GM18505 (cell line): Measurements from ENCODE around the gene ZDBF2.
"Not testable (repeated sequence)": the region's sequence is repeated elsewhere in the genome, so short reads cannot be mapped to it uniquely, and the experiment has no call there.

Experiments
- ATAC-seq: cut with Tn5 transposase; IDR thresholded peaks from one replicate; pipeline ENCODE4 v1.9.1; 2021; ENCODE audit not compliant: unreplicated experiment
- POLR2A ChIP-seq: IDR thresholded peaks from 4 replicates; pipeline ENCODE4 v1.6.1; 2011; ENCODE audit warnings: borderline replicate concordance; ENCODE audit not compliant: insufficient read depth, insufficient read length; ENCODE audit errors: extremely low read depth

ZDBF2 gene

DNA sequence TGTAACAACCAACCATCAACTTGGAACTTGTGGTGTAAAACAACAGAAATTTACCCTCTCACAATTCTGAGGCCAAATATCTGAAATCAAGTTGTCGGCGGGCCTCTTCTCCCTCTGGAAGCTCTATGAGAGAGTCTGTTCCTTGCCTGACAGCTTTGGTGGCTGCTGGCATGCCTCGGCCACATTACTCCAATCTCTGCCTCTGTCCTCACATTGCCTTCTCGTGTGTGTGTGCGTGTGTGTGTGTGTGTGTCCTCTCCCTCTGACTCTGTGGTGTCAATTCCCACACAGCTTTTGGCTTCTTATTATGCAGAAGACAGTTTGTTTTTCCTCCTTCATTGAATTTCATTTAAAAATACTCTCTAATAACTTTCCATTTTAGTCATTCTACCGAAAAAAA is 50.4 kb downstream of the ZDBF2 start:
- TF ChIP-seq POLR2A: no peak
- no peak for ATAC-seq

DNA sequence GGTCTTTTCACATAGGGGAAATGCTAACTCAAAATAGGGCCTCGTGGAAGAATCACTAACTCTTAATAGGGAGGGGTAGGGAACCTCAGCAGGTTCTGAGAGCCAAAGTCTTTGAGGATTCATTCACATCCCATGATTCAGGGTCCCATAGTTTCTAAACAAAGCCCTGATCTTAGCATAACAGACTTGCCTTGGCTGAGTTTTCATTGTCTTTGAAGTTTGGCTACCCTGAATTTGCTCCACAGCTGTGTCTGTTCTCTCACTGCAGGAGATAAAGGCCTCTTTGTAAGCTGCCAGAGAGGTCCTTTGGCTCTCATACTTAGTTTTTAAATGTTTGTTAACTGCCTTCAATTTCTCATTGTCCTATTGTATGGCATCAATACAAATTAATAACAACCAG is 54.5 kb downstream of the ZDBF2 start:
- TF ChIP-seq POLR2A: no peak
- ATAC-seq: no peak

DNA sequence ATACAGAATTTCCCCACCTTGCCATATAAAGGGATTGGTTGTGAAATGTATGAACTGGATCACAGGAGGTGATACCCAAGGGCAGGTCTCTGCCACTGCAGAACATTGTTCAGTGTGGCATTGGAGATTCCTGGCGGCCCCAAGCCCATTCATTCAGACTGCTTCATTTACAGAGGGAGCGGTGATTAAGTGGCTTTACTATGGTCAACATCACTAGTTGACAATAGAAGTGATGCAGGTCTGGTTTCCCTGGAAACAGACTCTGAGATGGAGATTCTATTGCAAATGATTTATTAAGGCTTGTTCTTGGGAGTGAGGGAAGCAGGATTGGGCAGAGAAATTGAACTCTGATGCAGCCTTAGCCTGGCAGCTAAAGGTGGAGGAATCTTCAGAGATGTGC is 62.4 kb downstream of the ZDBF2 start:
- ATAC-seq: no peak
- no peak for TF ChIP-seq POLR2A

DNA sequence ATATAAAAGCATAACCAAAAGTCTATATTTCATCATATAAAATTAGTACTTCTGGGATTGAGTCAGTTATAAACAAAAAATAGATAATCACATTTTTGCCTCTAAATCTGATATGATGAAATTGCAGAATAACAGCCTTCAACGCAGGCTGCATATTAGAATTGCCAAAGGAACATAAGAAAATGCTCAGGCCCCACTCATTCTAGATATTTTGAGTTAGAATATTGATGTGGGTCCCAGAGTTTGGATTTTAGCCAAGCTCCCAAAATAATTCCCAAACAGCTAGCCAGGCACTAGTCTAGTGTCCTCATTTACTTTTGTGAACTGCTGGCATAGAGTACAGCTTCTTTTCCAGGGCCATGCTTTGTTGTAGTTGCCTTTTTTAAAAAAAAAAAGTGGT is 63.5 kb downstream of the ZDBF2 start:
- no peak for ATAC-seq
- no peak for TF ChIP-seq POLR2A

DNA sequence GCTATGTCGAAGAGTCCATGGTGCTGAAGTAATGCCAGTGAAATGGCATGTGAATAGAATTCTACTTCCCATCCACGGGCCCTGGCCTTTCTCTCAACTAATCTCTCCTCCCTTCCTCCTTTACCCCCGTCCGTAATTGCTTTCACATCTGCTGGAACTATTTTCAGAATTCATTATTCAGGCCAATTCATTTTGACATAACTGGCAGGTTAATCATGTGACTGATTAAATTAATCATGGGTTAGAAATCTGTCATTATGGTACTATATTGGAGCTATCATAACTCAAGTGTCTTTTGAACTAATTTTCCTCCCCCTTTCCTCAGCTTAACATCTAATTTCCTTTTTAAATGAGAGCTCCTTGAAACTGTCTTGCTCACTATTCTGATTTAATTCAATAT is 66.9 kb downstream of the ZDBF2 start:
- no peak for ATAC-seq
- TF ChIP-seq POLR2A: no peak

DNA sequence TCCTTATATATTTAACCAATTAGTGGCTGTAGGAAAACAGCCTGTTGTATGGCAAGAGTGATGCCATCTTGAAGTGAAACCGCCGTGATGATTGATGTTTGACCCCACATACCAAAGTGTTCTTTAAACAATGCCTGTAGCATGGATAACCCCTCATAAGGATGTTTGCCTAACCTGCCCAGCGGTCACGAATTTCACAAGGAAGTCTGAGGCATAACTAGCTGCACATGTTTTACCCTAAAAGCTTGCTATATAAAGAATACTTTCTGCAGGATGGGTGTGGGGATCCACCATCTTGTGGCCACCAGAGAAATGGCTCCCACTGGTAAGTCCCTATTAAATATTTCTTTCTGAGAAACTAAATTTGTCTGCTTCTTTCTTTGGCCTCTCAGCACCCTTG is 68.7 kb downstream of the ZDBF2 start:
- ATAC-seq: no peak
- TF ChIP-seq POLR2A: no peak

DNA sequence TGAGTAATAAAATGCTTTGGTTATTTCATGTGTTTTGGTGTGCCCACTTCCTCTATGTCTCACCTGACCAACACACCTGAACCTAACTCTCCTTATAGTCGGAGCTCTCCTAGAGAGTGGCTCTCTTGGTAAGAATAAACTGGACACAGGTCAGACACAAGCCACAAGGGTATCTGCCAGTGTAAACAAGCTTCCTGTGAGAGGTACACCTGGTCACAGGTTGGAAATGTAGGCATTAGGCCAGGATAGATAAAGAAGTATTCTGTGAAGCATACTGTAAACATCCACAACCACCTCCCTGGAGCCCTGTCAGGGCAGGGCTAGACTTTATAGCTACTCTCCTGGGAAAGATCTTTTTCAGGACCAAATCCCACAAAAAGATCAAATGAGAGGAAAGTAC is 69.4 kb downstream of the ZDBF2 start:
- no peak for ATAC-seq
- no peak for TF ChIP-seq POLR2A

DNA sequence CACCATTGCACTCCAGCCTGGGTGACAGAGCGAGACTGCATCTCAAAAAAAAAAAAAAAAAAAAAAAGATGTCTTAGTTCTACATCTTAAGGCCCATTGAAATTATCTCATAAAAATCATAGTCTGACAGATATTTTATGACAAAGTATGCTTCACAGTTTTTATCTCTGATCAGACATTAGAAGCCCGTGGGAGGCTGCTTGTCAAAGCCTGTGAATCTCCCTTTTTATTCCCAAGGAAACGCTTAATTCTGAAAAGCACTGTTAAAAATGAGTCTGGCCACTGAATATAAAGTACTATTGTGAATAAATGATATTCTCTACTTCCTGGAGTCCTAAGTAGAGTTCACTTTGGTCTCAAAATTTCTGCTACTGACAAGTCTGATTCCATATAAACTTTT is 71.1 kb downstream of the ZDBF2 start:
- TF ChIP-seq POLR2A: no peak
- ATAC-seq: no peak

DNA sequence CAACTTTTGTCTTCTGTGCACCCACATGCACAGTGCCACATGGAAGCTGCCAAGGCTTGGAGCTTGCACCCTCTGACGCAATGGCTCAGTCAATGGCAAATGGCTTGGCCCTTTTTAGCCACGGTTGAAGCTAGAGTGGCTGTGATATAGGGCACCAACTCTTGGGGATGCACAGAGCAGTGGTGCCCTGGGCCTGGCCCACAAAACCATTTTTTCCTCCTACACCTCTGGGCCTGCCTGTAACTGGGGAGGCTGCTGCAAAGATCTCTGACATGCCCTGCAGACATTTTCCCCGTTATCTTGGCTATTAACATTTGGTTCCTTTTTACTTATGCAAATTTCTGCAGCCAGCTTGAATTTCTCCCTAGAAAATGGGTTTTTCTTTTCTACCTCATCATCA is 74.9 kb downstream of the ZDBF2 start:
- no peak for ATAC-seq
- TF ChIP-seq POLR2A: no peak

DNA sequence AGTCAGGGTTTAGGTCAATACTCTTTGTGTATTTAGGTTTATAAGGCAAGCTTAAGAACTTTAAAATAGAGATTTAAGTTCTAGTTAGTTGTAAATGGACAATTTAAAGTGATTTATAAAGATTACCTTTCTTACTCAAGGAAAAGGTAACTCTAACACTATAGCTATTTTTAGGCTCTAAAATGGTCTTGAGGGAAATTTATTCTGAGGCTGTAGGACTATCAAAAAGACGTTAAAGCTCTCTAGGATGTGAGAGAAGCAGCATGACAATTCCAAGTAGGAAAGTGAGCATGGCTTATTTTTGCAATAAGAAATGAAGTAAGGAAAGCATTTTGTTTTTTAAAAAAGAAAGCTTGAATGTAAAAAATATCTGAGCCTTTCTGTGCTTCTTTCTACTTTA is 78.1 kb downstream of the ZDBF2 start:
- TF ChIP-seq POLR2A: no peak
- no peak for ATAC-seq

DNA sequence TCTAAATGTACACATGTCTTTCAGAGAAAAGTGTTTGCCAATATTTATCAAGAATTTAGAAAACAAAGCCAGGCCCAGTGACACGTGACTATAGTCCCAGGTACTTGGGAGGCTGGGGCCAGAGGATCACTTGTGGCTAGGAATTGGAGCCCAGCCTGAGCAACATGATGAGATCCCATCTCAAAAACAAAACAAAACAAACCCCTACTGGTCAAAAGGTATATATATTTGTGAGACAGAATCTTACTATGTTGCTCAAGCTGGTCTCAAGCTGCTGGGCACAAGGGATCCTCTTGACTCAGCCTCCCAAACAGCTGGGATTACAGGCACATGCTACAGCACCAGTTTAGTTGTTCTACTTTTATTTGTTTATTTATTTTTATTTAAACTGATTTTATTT is 79.2 kb downstream of the ZDBF2 start:
- TF ChIP-seq POLR2A: no peak
- no peak for ATAC-seq

DNA sequence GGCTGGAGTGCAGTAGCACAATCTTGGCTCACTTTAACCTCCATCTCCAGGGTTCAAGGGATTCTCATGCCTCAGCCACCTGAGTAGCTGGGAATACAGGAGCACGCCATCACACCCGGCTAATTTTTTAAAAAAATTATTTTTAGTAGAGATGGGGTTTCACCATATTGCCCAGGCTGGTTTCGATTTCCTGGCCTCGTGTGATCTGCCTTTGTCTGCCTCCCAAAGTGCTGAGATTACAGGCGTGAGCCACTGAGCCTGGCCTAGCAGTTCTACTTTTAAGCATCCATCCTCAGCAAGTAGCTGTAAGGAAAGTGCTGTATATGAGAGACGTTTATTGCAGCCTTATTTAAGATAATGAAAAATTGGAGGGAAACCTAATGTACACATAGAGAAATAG is 79.7 kb downstream of the ZDBF2 start:
- no peak for ATAC-seq
- no peak for TF ChIP-seq POLR2A

DNA sequence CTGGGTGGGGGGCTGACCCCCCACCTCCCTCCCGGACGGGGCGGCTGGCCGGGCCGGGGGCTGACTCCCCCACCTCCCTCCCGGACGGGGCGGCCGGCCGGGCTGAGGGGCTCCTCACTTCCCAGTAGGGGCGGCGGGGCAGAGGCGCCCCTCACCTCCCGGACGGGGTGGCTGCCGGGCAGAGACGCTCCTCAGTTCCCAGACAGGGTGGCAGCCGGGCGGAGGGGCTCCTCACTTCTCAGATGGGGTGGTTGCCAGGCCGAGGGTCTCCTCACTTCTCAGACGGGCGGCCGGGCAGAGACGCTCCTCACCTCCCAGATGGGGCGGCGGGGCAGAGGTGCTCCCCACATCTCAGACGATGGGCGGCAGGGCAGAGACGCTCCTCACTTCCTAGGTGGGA is 82.4 kb downstream of the ZDBF2 start:
- not testable (repeated sequence) for ATAC-seq

DNA sequence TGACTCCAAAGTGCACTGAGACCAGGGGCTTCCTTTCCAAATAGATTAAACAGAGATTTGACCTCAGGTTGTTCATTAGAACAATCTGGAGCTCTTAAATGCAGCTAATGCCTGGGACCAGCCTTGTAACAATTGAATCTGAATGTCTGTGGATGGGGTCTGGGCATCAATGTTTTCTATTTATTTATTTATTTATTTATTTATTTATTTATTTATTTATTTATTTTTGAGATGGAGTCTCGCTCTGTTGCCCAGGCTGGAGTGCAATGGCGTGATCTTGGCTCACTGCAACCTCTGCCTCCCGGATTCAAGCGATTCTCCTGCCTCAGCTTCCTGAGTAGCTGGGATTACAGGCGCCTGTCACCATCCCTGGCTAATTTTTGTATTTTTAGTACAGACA is 86.4 kb downstream of the ZDBF2 start:
- ATAC-seq: not testable (repeated sequence)

DNA sequence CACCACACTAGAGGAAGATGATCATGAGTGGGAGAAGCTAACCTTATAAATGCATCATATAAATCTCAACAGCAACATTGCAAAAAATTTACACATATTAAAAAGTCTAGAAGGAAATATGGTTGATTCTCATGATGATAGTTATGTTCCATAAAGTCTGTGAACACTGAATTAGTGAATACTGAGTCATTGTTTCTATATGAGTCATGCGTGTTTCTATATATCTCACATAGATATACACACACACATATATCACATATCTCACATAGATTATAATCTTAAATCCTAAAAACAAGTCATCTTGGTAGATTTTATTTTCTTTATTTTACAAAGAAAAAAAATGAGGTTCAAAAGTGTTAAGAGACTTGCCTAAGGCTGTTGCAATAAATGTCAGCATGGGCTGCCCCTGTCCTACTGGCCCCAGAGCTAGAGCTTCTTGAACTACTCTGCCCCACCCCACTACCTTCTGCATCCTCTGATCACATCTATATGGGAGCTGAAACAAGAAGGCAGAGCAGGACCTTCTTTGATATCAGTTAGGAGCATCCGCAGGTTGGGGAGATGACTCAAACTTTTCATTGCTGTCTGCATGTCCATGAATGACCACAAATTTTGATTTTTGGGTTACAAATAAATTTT is 87.1 kb downstream of the ZDBF2 start:
- TF ChIP-seq POLR2A: no peak
- ATAC-seq: no peak
